ENCODE results near the gene DNAAF1.

DNA sequence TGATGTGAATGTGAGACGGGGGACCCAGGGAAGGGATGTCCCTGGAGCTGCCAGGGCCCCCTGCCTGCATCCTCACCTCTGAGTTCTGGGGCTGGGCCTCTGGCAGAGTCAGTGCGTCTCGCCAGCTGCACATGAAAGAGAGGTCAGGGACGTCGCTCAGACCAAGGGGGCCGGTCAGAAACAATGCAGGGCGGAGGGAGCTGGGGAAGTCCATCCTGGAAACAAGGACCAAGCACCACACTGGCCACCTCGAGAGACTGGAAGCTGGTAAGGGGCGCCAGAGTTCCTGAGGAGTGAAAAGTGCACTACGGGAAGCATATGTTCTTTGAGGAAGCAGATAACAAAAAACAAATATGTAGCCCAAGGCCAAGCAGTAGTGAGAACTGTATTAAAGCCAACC lies 39.7 kb downstream of the DNAAF1 start:
- TF ChIP-seq CTCF (IDR thresholded peaks at IDR 0.05; ENCODE audit: control extremely low read depth in 1 of 3, insufficient read depth in 1 of 3, low read depth in 1 of 3, low read length in 3 of 3): no peak
- TF ChIP-seq POLR2A (IDR thresholded peaks at IDR 0.05; ENCODE audit: control extremely low read depth in 1 of 2, low read depth in 2 of 2, low read length in 2 of 2): no peak
- TF ChIP-seq RAD21 (IDR thresholded peaks at IDR 0.05 in 1 of 2, conservative IDR thresholded peaks at IDR 0.05 in 1 of 2; ENCODE audit: low read depth in 2 of 2, low read length in 2 of 2): no peak
- TF ChIP-seq RXRA (IDR thresholded peaks at IDR 0.05; ENCODE audit: insufficient read depth, low read depth, low read length): no peak
- no peak for TF ChIP-seq MAX (IDR thresholded peaks at IDR 0.05)
- no peak for TF ChIP-seq CBX5 (IDR thresholded peaks at IDR 0.05; ENCODE audit: low read depth, low read length)
- no peak for TF ChIP-seq EP300 (IDR thresholded peaks at IDR 0.05; ENCODE audit: borderline replicate concordance in 1 of 2, low read depth in 2 of 2, low read length in 2 of 2)
- TF ChIP-seq FOSL1 (IDR thresholded peaks at IDR 0.05; ENCODE audit: insufficient read depth, low read depth, low read length): no peak
- TF ChIP-seq RBBP5 (IDR thresholded peaks at IDR 0.05; ENCODE audit: borderline replicate concordance, low read depth, low read length): no peak
- no peak for TF ChIP-seq TAF1 (IDR thresholded peaks at IDR 0.05; ENCODE audit: low read depth, low read length)
- TF ChIP-seq SIN3A (conservative IDR thresholded peaks at IDR 0.05 in 1 of 2, IDR thresholded peaks at IDR 0.05 in 1 of 2; ENCODE audit: low read depth in 1 of 2, low read length in 2 of 2): no peak
- TF ChIP-seq POU5F1 (IDR thresholded peaks at IDR 0.05; ENCODE audit: low read depth, low read length): no peak

All from H1 (cell line).